ENCODE results near the gene MYOZ3. TPM values are rescaled to one million over a fixed set of nuclear protein-coding genes. Genes with fewer than 3 reads are reported as not detected.

MYOZ3 gene
- total and polyA plus RNA-seq, 2 of the 8 experiments (the other 6 are each of a cell fraction or from before 2014, with no cell fraction given): 9.6 to 19.1 TPM

DNA sequence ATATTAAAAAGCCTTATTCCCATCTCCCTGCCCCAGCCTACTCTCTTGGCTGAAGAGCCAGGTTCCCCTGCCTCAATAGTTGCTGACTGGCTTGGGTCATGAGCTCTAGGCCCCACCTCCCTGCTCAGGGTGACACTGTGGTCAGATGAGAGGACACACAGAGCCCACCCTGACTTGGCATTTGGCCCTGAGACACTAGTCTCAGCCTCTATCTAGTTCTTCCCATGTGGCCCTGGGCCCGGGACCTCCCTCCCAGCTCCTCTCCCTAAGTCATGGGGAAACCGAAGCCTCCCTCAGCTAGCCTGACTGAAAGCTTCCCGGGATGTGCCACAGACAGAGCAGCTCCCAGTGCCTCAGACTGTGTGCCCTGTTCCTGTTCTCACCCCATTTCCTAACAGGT is 5.8 kb upstream of the MYOZ3 start (continued):
- TF ChIP-seq, protein P1, sequence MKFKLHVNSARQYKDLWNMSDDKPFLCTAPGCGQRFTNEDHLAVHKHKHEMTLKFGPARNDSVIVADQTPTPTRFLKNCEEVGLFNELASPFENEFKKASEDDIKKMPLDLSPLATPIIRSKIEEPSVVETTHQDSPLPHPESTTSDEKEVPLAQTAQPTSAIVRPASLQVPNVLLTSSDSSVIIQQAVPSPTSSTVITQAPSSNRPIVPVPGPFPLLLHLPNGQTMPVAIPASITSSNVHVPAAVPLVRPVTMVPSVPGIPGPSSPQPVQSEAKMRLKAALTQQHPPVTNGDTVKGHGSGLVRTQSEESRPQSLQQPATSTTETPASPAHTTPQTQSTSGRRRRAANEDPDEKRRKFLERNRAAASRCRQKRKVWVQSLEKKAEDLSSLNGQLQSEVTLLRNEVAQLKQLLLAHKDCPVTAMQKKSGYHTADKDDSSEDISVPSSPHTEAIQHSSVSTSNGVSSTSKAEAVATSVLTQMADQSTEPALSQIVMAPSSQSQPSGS (IDR thresholded peaks at IDR 0.05; ENCODE audit: low read length): no peak
- no peak for TF ChIP-seq EGR1 (IDR thresholded peaks at IDR 0.05; ENCODE audit: borderline replicate concordance, low read depth, low read length)
- TF ChIP-seq ZNF274 (IDR thresholded peaks at IDR 0.05; ENCODE audit: borderline replicate concordance, extremely low read depth, low read length): no peak
- TF ChIP-seq POU5F1 (IDR thresholded peaks at IDR 0.05; ENCODE audit: low read depth, low read length): no peak
- TF ChIP-seq TAF1 (IDR thresholded peaks at IDR 0.05; ENCODE audit: low read depth, low read length): no peak
- no peak for TF ChIP-seq RNF2 (IDR thresholded peaks at IDR 0.05; ENCODE audit: borderline replicate concordance, low read depth, low read length, missing control alignments, poor library complexity, severe bottlenecking)
- TF ChIP-seq MAFK (IDR thresholded peaks at IDR 0.05; ENCODE audit: low read depth, low read length): no peak
- no peak for TF ChIP-seq SIRT6 (IDR thresholded peaks at IDR 0.05; ENCODE audit: low read length)
